HG03457 (cell line): ENCODE measurements around the gene MTTP.
A peak's percentile ranks its signal among the peaks of the same experiment; 100 is the strongest.

Experiments
- ATAC-seq: cut with Tn5 transposase; IDR thresholded peaks from one replicate; pipeline ENCODE4 v1.9.1; 2021; ENCODE audit warnings: moderate number of reproducible peaks; ENCODE audit not compliant: unreplicated experiment

Gene MTTP

GRCh38 chr4:99591757-99592156 lies 17.1 kb downstream of the MTTP start:
- no peak for ATAC-seq

GRCh38 chr4:99593781-99594641 lies 19.4 kb downstream of the MTTP start:
- ATAC-seq: no peak

DNA sequence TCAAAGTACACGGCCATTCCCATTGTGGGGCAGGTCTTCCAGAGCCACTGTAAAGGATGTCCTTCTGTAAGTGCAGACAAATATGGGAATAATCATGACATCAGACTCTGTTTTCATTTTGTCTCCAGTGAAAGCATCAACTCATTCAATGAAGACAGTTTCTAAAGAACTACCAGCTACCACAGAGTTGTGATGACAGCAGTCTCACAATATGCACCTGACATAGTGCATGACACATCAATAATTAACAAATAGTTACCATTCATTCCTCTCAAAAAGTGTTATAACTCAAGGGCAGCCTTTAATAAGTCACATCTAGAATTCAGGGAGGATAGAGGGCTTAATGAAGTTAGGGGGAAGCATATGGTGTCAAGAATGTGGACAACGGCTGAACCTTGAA lies 20.2 kb downstream of the MTTP start:
- ATAC-seq: no peak

- ATAC-seq: no peak
Measured at GRCh38 chr4:99606716-99607115, 32.1 kb downstream of the MTTP start.

- ATAC-seq: no peak
Measured at GRCh38 chr4:99608417-99608816, 33.8 kb downstream of the MTTP start.

- no peak for ATAC-seq
Measured at GRCh38 chr4:99610605-99611175, 36.1 kb downstream of the MTTP start.

- ATAC-seq: no peak
Measured at GRCh38 chr4:99612281-99612680, 37.7 kb downstream of the MTTP start.

DNA sequence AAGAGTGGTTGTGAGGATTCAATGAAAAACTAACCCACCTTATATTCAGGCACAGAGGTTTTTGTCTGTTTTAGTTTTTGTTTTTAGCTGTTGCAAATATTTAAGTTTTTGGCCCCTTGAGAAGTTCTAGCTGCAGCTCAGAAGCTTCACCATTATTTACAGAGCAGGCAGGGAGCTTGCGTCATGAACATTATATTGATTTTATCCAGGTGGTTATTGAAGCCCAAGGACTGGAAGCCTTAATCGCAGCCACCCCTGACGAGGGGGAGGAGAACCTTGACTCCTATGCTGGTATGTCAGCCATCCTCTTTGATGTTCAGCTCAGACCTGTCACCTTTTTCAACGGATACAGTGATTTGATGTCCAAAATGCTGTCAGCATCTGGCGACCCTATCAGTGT lies 38.1 kb downstream of the MTTP start:
- ATAC-seq: no peak

DNA sequence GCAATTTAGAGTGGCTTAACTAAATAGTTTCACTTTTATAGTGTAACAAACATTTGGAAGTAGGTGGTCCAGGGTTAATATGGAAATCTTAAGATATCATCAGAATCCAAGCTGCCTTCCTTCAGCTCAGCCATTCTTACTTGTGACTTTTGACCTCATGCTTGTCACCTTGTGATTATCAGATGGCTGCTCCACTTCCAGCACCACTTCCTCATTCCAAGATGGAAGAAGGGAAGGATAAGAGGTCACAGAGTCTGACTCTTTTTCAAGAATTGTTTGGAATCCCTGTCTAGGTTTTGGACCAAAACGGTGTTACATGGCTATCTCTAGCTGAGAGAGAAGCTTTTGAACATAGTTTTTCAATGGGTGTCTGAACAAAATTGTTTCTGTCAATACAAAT lies 39.9 kb downstream of the MTTP start:
- no peak for ATAC-seq

GRCh38 chr4:99615170-99615820 lies 40.7 kb downstream of the MTTP start:
- ATAC-seq: no peak

- no peak for ATAC-seq
Measured at GRCh38 chr4:99617374-99617773, 42.8 kb downstream of the MTTP start.

DNA sequence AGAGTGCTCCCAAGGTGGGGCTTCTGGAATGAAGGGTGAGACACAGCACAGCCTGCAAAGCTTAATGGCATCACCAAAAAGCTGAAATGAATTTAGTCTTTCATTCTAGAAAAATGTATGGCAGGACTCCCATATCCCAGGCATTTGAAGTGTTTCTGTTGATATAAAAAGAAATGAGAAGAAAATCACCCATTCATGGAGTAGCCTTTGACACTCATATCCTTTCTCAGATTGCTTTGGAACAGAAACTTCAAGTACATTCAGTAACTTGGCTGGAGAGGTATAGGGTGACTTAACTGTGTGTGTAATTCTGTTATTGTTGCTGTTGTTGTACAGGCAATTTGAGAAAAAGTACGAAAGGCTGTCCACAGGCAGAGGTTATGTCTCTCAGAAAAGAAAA lies 47.7 kb downstream of the MTTP start:
- ATAC-seq: no peak

DNA sequence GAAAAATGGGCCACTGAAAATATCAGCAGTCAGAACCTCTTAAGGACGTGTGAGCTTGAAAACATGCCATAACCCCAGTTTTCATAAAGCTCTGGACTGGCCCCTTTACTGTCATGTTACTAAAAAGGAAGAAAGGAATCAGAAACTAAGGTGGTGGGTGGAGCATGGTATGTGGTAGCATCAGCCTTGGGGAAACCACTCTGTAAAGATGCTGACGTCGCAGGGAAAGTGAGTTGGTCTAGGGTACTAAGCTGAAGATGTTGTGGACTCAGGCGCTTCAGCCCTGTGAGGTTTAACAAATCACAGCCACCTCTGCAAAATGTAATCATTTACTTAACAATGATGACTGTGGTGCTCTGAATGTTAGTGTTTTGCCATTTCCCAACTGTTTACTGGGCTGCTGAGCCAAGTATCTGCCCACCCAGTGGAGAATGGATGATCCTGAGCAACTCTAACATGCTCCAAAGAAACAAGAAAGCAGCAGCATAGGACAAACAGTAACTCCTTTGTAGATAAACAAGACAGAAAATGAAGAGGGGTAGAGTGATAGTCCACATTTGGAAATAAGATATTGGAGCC lies 49.6 kb downstream of the MTTP start:
- no peak for ATAC-seq

- ATAC-seq: peak; percentile 75
Measured at GRCh38 chr4:99625369-99625768, 50.7 kb downstream of the MTTP start.

DNA sequence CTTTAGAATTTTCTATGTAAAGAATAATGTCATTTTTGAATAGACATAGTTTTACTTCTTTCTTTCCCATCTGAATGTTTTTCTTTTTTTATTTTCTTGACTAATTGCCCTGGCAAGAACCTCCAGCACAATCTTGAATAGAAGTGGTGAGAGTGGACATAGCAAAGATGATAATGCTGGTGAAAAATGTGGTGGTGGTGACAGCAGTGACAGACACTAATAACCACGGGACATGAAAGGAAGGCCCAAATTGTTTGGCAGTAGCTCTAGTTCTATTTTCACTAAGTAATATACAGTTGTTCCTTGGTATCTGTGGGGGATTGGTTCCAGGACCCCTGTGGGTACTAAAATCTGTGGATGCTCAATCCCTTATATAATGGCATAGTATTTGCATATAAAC lies 53.4 kb downstream of the MTTP start:
- ATAC-seq: no peak

DNA sequence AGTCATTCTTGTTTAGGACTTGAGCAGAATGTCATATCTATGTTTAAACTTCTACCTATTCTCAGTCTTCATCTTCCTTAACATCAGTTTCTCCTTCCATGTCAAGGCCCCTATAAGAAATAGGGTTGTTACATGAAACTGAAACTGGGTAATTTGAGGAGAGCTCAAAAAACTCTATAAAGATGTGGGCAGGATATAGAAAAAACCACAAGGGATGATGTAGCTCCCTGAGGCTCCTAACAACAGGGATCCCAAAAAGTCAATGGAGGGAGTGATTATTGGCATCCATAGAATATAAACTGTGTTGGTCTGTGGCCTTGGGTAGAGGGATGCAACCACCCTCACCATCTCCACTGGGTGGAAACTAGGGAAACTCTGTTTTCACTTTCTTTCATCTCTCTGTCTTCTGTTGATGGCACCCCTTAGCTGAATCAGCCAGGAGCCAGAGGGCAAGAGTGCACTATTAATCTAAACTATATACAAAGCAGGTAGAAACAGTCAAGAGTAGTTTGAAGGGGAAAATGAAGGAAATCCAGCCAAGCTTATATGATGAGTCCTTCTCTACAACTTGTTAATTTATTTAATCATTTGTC lies 55.4 kb downstream of the MTTP start:
- ATAC-seq: no peak

- ATAC-seq: no peak
Measured at GRCh38 chr4:99630857-99631360, 56.3 kb downstream of the MTTP start.

DNA sequence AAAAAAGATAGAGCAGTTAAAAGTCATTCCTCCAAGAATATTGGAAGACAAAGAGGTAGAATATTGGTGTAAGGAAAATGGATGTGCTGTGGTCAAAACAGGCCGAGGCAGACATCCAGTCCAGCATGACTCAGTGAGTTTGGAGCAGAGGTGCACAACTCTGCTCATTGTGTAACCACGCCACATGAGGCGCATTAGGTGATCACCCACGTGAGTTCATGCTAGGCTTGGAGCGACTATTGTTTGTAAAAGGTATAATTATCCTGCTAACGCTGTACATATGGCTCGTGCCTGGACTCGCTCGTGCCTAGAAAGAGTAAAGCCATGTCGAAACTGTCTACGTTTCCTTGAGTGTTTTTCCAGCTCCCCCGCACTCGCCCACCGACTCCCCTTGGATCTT lies 59.1 kb downstream of the MTTP start:
- no peak for ATAC-seq

GRCh38 chr4:99634742-99635360 lies 60.2 kb downstream of the MTTP start:
- no peak for ATAC-seq

DNA sequence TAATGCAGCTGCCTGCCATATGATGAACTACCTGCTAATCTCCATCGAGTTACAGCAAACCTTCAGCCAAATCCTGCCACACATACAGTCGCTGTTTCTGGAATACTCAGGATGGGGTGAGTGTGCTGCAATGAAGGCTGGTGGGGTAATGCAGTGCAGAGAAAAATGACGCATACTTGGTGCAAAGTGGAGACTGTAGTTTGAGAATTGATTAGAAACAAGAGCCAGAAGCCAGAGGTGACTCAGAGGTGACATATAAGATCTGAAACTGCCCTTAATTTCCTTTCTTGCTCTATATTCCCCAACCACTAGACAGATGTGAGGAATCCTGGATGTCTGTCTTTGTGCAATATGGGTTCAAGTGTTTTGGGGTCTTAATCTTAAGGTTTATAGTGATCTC lies 61.0 kb downstream of the MTTP start:
- no peak for ATAC-seq

- ATAC-seq: no peak
Measured at GRCh38 chr4:99636422-99636821, 61.8 kb downstream of the MTTP start.
